Omental fat pad (tissue), 4 donors: ENCODE measurements around the gene CMTR2. TPM values are rescaled to one million over a fixed set of nuclear protein-coding genes. Genes with fewer than 3 reads are reported as not detected.
A peak's percentile ranks its signal among the peaks of the same experiment; 100 is the strongest.

ENCODE experiments used
- ATAC-seq: fragments of 150-250 bp; one replicate; pipeline ENCODE4 v1.9.1; 2016; ENCODE audit warnings: mild to moderate bottlenecking, moderate library complexity; ENCODE audit not compliant: low FRiP score
- DNase-seq: peaks from one replicate; pipeline ENCODE4 v3.0.0-alpha.2; 2019; ENCODE audit warnings: low spot score
- CTCF ChIP-seq, 3 donors: fragments of 450-650 bp; IDR thresholded peaks; one replicate each; pipeline ENCODE4 v1.5.1; 2016 to 2017; ENCODE audit warnings: antibody characterized with exemption in 3 of 3, mild to moderate bottlenecking in 3 of 3, moderate library complexity in 2 of 3
- total RNA-seq, 4 donors: library from RNA; depleted of rRNA; stranded (reverse); fragments of >200 nt; gene quantifications; one replicate each; pipeline ENCODE4 v1.1.0, GENCODE V29; 2016

The CMTR2 gene
- total RNA-seq: 10 to 100 TPM; 16.9 to 29.5 (median 21.5) TPM

- peak; percentile 99 for ATAC-seq
- no peak for TF ChIP-seq CTCF (IDR thresholded peaks at IDR 0.05)
- peak; percentile 80 for DNase-seq
These were observed at the start of gene CMTR2 for GRCh38 chr16:71288890-71289731. CMTR2 (minus strand) TSS chr16:71289402; CDS start chr16:71285920, 3,482 bp downstream.

GRCh38 chr16:71338632-71339031 lies 49.4 kb upstream of the CMTR2 start:
- DNase-seq (no peak), ATAC-seq (no peak)
- no peak for TF ChIP-seq CTCF (IDR thresholded peaks at IDR 0.05)

GRCh38 chr16:71338193-71338592 lies 49.0 kb upstream of the CMTR2 start:
- no peak for DNase-seq
- ATAC-seq: no peak
- no peak for TF ChIP-seq CTCF (IDR thresholded peaks at IDR 0.05)

GRCh38 chr16:71337631-71338030 lies 48.4 kb upstream of the CMTR2 start:
- ATAC-seq: no peak

GRCh38 chr16:71328151-71328550 lies 38.9 kb upstream of the CMTR2 start:
- DNase-seq: no peak
- no peak for TF ChIP-seq CTCF (IDR thresholded peaks at IDR 0.05)
- ATAC-seq: no peak

More at GRCh38 chr16:71337631-71338030, 48.4 kb upstream of the CMTR2 start:
- no peak for TF ChIP-seq CTCF (IDR thresholded peaks at IDR 0.05)
- DNase-seq: no peak

GRCh38 chr16:71327720-71328119 lies 38.5 kb upstream of the CMTR2 start:
- ATAC-seq (no peak), DNase-seq (no peak)
- no peak for TF ChIP-seq CTCF (IDR thresholded peaks at IDR 0.05)

GRCh38 chr16:71319999-71320398 lies 30.8 kb upstream of the CMTR2 start:
- no peak for ATAC-seq
- no peak for TF ChIP-seq CTCF (IDR thresholded peaks at IDR 0.05)
- DNase-seq: no peak
